HG03469 (cell line): ENCODE measurements around the gene INVS.

Source experiments
- ATAC-seq: cut with Tn5 transposase; IDR thresholded peaks from one replicate; pipeline ENCODE4 v1.9.1; 2021; ENCODE audit warnings: mild to moderate bottlenecking, moderate library complexity, moderate number of reproducible peaks; ENCODE audit not compliant: unreplicated experiment

Gene INVS

GRCh38 chr9:100267211-100267610 is 168.2 kb downstream of the INVS start:
- ATAC-seq, result no peak

- ATAC-seq, result no peak
These were observed 169.2 kb downstream of the INVS start for GRCh38 chr9:100268271-100268670.

GRCh38 chr9:100269656-100270055 is 170.6 kb downstream of the INVS start:
- no peak for ATAC-seq

DNA sequence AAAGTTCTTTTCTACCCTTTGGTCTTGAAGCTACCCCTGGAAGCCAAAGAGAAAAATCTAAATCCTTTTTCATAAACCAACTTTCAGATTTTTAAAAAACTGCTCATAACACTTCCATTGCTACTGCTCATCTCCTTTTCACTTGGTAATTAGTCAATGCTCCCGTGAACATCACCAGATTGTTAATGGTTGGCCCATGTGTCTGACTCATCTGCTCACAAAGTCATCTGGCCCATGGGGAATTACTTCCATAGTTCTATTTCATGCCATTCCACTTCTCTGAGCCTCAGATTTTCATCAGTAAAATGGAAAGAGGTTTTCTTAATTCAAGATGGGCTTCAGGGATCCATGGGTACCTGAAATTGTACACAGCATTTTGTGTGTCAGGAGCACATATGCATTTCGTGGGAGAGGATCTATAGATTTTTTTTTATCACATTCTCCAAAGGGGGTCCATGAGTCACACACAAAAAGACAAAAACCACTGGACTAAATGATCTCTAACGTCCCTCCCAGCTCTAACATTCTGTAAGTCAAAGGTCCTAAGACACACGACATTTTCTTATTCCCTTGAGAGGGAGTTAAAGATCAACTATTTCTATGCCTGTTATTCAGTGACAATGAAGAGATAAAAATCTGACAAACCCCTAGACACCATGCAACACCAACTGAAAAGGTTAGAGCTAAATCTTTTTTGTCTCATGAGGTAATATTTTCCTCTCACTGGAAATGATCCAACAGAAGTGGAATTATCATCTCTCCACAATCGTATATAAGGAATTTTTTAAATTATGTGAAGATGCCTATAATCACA is 178.3 kb downstream of the INVS start:
- no peak for ATAC-seq

DNA sequence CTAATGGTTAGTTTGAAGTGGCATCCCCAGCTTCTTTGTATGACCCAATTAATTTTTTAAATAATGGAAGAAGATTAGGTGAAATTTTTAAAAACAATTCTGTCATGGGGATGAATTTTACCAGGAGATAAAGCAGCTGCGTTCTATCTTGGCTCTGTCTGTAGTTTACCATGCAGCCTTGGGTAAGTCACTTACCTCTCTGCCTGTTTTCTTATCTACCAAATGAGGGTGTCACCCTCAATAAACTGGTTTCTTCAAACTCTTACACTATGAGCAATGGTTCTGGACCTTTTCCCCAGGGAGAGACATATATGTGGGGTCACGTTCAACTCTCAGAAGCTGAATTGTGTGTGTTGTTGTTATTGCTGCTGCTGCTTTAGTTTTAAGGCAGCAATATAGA is 182.0 kb downstream of the INVS start:
- ATAC-seq, result no peak

- no peak for ATAC-seq
These were observed 182.8 kb downstream of the INVS start for GRCh38 chr9:100281676-100282387.

- no peak for ATAC-seq
These were observed 183.3 kb downstream of the INVS start for GRCh38 chr9:100282388-100282719.

DNA sequence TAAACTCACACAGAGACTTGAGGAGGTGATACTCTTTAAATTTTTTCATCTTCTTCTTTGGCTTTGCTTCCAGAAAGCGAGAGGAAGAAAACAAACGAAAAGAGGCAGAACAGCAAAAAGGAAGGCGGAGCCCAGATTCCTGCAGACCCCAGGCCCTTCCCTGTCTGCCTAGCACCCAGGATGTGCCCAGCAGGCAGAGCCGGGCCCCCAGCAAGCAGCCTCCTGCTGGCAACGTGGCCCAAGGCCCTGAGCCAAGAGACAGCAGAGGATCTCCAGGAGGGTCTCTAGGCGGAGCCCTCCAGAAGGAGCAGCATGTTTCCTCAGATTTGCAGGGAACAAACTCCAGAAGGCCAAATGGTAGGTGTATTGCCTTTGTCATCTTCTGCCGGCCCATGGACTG is 185.2 kb downstream of the INVS start:
- ATAC-seq, result no peak

DNA sequence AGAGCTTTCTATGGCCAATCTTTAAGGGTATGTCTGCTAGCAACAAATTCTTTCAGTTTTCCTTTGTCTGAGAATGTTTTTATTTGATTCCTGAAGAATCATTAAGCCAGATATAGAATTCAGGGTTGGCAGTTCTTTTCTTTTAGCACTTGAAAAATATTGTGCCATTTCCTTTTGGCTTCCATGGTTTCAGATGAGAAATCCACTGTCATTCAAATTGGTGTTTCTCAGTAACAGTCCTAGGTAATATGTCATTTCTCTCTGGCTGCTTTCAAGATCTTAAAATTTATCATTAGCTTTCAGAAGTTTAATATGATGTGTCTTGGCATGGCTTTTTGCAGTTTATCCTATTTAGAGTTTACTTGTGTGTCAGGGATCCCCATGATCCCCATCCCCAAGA is 186.0 kb downstream of the INVS start:
- ATAC-seq, result no peak

- no peak for ATAC-seq
These were observed 186.6 kb downstream of the INVS start for GRCh38 chr9:100285601-100286000.

GRCh38 chr9:100286257-100286656 is 187.2 kb downstream of the INVS start:
- no peak for ATAC-seq

GRCh38 chr9:100287186-100287585 is 188.1 kb downstream of the INVS start:
- ATAC-seq, result no peak

GRCh38 chr9:100290714-100291113 is 191.7 kb downstream of the INVS start:
- no peak for ATAC-seq

- no peak for ATAC-seq
These were observed 193.4 kb downstream of the INVS start for GRCh38 chr9:100292414-100292813.

GRCh38 chr9:100294341-100294740 is 195.3 kb downstream of the INVS start:
- ATAC-seq, result no peak

DNA sequence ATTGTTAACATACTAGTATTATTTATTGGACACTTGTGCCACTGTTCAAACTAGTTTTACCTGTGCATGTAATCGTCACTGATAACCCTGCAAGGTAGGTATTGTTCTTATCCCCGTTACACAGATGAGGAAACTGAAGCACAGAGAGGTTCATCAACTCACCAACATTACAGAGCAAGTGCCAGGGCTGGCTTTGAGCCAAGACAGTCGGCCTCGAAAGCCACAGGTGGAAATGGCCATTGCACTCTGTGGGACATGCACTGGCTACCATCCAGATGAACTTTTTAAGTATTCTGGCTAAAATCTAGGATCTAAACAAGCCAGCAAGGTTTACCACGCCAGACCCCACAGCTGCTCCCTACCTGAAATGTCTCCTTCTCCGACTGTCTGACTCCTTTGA is 195.8 kb downstream of the INVS start:
- ATAC-seq, result no peak

DNA sequence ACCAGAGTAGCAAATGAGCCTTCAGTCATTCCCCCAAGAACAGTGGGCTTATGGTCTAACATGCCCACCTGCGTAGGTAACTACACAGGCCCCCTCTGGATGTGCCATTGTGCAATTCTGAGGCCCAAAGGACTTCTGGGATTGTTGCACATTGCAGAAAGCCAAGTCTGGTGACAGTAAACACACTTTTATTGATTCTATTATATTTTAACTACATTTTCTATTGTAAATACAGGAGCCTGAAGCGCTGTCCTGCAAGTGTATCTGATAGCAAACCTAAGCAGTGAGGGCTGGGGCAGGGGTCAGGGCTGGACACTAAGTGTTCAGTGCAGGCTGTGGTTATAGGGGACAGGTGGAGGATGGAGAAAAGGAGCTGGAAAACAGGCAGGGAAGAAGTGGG is 196.2 kb downstream of the INVS start:
- ATAC-seq, result no peak

DNA sequence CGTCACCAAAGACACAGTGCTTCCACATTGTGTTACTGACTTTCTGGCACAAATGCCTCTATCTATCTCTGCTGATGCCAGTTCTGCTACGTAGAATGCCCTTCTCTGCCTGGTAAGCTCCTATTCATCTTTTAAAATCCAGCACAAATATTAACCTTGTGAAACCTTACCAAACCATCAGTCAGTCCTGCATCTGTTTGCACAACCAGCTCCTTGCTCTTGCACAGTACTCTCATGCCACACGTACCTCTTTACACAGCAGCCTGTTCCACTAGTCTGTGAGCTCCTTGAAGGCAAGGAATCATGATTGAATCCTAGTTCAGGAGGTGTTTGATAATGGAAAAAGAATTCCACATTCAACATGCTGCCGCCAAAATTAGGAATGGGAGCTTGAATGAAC is 197.4 kb downstream of the INVS start:
- ATAC-seq, result no peak

- no peak for ATAC-seq
These were observed 199.3 kb downstream of the INVS start for GRCh38 chr9:100298378-100298777.

GRCh38 chr9:100303747-100304146 is 204.7 kb downstream of the INVS start:
- ATAC-seq, result no peak

- no peak for ATAC-seq
These were observed 207.2 kb downstream of the INVS start for GRCh38 chr9:100306283-100306682.

DNA sequence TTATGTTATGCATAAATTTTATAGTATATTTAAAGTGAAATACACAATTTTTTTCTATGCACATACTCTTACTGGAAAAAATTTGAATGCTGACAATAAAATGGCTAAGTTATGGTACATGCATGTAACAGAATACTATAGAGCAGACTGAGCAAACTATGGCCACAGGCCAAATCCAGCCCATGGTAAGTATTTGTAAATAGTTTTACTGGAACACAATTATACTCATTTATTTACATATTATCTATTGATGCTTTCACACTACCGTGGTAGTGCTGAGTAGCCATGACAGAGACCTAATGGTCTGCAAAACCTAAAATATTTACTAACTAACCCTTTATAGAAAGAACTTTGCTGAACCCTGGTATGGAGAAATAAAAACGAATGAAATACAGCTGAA is 208.0 kb downstream of the INVS start:
- no peak for ATAC-seq
